Thyroid gland (tissue), 4 donors: ENCODE results near the gene PREX1. TPM values are rescaled to one million over a fixed set of nuclear protein-coding genes. Genes with fewer than 3 reads are reported as not detected.

Source experiments
- DNase-seq, 2 donors: peaks; one replicate each; pipeline ENCODE4 v3.0.0-alpha.2; 2019
- H3K27ac ChIP-seq, 3 donors: fragments of 200-600 bp; sonication (generic); 1 replicate in 2 of 3; 2 replicates in 1 of 3; pipeline ENCODE4 v1.5.1; 2016 to 2019; ENCODE audit warnings: mild to moderate bottlenecking in 1 of 3, moderate library complexity in 1 of 3
- H3K27me3 ChIP-seq: fragments of 200-600 bp; sonication (generic); one replicate; pipeline ENCODE4 v1.5.1; 2019
- H3K36me3 ChIP-seq, 2 donors: fragments of 200-600 bp; sonication (generic); one replicate each; pipeline ENCODE4 v1.5.1; 2016 to 2019
- H3K4me1 ChIP-seq, 2 donors: fragments of 200-600 bp; sonication (generic); one replicate each; pipeline ENCODE4 v1.5.1; 2017 to 2019
- H3K4me3 ChIP-seq, 3 donors: fragments of 200-600 bp; sonication (generic); replicated peaks in 1 of 3; 1 replicate in 2 of 3; 2 replicates in 1 of 3; pipeline ENCODE4 v1.5.1; 2016; ENCODE audit warnings: mild to moderate bottlenecking in 1 of 3
- H3K9me3 ChIP-seq: fragments of 200-600 bp; sonication (generic); one replicate; pipeline ENCODE4 v1.5.1; 2017
- POLR2A ChIP-seq, 2 donors: fragments of 450-650 bp; IDR thresholded peaks; one replicate each; pipeline ENCODE4 v1.6.1; 2017; ENCODE audit warnings: antibody characterized with exemption in 2 of 2, mild to moderate bottlenecking in 2 of 2, moderate library complexity in 1 of 2
- WGBS, 2 donors: methylation state at CpG; one replicate each; pipeline ENCODE4 v1.1.5; 2017; 5-methylcytosine and 5-hydroxymethylcytosine counted together
- intact Hi-C: fragments of 100-400 bp; cut with DNase I; formaldehyde crosslinking; loops from one replicate; pipeline ENCODE4 v1.15.1; 2023
- total RNA-seq, 4 donors: library from RNA; depleted of rRNA; stranded (reverse); fragments of >200 nt; gene quantifications; one replicate each; pipeline ENCODE4 v1.2.3, GENCODE V29; 2016
- TF ChIP-seq, protein P1 (sequence below), 6 experiments: fragments of 200-600 bp in 3 of 6; fragments of 450-650 bp in 3 of 6; sonication (generic) in 3 of 6; IDR thresholded peaks; one replicate each; pipeline ENCODE4 v1.5.1; 2016 to 2019; ENCODE audit warnings: antibody characterized with exemption in 6 of 6, mild to moderate bottlenecking in 2 of 6, inconsistent platforms in 1 of 6, moderate library complexity in 1 of 6

The PREX1 gene
- total RNA-seq, 4 donors from 2014 or later = 10.2 to 42.7 (median 18.7) TPM

DNA sequence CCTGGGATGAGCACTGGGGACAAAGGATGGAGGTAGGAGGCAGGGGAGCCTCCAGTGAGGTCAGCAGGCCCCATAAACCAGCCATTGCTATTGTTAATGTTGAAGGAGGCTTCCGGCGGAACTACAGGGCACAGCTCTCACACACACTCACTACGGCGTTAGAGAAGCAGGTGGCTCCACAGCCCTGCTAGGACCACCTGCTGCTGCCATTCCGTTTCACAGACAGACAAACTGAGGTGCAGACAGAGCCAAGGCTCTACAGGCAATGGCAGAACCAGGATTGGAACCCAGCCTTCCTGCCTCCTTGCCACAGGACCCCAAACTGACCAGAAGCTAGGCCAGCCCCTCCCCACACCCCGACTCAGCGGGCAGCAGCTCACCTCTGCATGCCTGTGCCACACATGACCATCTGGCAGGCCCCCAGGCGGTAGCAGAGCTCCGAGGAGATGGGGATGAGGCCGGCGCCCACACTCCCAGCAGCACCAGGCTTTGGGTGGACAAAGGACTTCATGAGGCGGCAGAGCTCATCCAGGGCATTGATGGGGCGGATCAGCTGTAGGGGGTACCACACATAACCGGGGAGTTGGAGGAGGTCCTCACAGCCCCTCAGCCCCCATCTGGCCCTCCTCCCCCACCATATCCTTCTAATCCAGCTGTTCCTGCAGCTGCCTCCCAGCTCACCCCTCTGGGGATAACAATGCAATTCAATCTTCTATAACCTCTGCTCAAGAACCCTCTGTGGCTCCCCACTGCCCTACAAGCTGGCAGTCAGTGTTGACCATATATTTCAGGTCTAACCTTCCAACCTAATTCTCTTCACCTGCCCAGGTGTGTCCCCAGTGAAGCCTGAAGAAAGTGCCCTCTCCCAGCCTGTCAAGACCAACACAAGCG, 198.5 kb downstream of the PREX1 start:
- Histone ChIP-seq H3K4me3 (no peak overlapping the region), H3K4me1 (no peaks in the 10 kb centered on the region), H3K27me3 (no peaks in the 10 kb centered on the region), H3K36me3 (peaks cover 3 to 5% of the 10 kb centered on the region in 2 donors), H3K27ac (no peak overlapping the region), H3K9me3 (no peaks in the 10 kb centered on the region)
- TF ChIP-seq, protein P1, sequence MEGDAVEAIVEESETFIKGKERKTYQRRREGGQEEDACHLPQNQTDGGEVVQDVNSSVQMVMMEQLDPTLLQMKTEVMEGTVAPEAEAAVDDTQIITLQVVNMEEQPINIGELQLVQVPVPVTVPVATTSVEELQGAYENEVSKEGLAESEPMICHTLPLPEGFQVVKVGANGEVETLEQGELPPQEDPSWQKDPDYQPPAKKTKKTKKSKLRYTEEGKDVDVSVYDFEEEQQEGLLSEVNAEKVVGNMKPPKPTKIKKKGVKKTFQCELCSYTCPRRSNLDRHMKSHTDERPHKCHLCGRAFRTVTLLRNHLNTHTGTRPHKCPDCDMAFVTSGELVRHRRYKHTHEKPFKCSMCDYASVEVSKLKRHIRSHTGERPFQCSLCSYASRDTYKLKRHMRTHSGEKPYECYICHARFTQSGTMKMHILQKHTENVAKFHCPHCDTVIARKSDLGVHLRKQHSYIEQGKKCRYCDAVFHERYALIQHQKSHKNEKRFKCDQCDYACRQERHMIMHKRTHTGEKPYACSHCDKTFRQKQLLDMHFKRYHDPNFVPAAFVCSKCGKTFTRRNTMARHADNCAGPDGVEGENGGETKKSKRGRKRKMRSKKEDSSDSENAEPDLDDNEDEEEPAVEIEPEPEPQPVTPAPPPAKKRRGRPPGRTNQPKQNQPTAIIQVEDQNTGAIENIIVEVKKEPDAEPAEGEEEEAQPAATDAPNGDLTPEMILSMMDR (IDR thresholded peaks at IDR 0.05) = no peak
- TF ChIP-seq POLR2A (IDR thresholded peaks at IDR 0.05) = no peak
- no peak for DNase-seq
- 88 to 97% methylated on average over 9 to 15 of the region's 15 CpGs for WGBS, 2 donors
- intact Hi-C loops = loop anchor here (10.0 kb wide), 1 partner anchor 845 kb away; the partner anchor contains the start of gene SULF2

DNA sequence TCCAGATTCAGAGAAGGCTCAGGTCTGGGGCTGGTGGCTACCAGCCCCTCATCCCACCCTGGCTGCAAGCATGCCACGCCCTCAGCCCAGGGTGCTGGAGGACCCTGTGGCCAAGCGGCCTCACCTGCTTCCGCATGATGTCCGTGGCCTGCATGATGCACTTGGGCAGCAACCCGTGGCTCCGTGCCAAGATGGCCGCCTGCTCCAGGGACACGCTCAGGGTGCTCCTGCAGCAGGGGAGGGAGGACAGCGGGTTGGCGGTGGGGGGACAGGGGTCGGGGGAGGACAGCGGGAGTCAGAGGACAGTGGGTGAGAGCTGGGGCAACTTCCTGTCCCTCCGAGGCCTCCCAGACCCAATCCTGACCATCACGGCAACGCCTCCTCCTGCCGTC, 200.1 kb downstream of the PREX1 start:
- WGBS, 2 donors = 89 to 97% methylated on average over 4 to 12 of the region's 16 CpGs
- TF ChIP-seq, protein P1 (IDR thresholded peaks at IDR 0.05) = no peak
- TF ChIP-seq POLR2A (IDR thresholded peaks at IDR 0.05) = no peak
- no peak for DNase-seq
- intact Hi-C loops = loop anchor here (10.0 kb wide), 1 partner anchor 843 kb away; the partner anchor contains the start of gene SULF2
- no peaks in the 10 kb centered on the region for H3K4me1 ChIP-seq
- peaks cover 3 to 5% of the 10 kb centered on the region in 2 donors for H3K36me3 ChIP-seq
- H3K4me3 ChIP-seq = no peak overlapping the region
- H3K27ac ChIP-seq = no peak overlapping the region
- H3K27me3 ChIP-seq = no peaks in the 10 kb centered on the region
- no peaks in the 10 kb centered on the region for H3K9me3 ChIP-seq

DNA sequence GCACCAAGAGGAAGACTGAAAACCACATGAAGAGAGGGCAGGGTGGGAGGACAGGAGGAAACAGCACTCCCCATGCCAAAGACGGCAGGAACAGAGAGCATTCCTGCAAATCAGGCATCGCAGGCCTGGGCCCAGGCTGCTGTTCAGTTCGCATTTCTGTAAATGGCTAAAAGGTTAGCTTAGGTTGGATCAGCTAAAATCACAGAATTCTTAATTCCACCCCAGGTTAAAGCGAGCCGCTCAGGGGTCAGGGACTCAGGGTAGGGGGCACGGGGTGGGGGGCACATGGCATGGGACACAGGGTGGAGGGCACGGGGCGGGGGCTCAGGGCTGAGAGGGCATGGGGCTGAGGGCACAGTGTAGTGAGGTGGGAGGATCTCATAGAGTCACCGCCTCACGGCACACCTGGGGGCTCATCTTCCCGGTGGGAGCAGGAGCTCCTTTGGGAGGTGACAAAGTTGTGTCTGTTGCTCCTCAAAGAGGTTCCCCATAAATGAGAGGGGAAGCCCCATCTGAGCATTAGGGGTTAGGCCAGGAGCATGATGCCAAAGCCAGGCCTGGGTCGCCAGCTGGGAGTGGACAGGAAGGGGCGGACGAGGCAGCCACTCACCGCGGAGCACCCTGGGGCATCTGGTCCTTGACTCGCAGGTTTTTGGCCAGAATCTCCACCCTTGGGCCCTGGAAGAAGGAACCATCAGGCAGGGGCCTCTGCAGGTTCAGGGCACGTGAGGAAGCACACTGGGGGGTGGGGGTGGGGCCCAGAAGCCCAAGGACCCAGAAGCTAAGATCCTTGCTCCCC, 200.7 kb downstream of the PREX1 start:
- H3K27me3 ChIP-seq = no peaks in the 10 kb centered on the region
- peaks cover 3 to 4% of the 10 kb centered on the region in 2 donors for H3K36me3 ChIP-seq
- TF ChIP-seq, protein P1 (IDR thresholded peaks at IDR 0.05) = no peak
- TF ChIP-seq POLR2A (IDR thresholded peaks at IDR 0.05) = no peak
- no peak overlapping the region for H3K27ac ChIP-seq
- H3K4me1 ChIP-seq = no peaks in the 10 kb centered on the region
- intact Hi-C loops = loop anchor here (10.0 kb wide), 1 partner anchor 842 kb away; the partner anchor contains the start of gene SULF2
- no peak for DNase-seq
- H3K4me3 ChIP-seq = no peak overlapping the region
- WGBS, 2 donors = 92 to 93% methylated on average over 17 to 18 of the region's 18 CpGs
- no peaks in the 10 kb centered on the region for H3K9me3 ChIP-seq

DNA sequence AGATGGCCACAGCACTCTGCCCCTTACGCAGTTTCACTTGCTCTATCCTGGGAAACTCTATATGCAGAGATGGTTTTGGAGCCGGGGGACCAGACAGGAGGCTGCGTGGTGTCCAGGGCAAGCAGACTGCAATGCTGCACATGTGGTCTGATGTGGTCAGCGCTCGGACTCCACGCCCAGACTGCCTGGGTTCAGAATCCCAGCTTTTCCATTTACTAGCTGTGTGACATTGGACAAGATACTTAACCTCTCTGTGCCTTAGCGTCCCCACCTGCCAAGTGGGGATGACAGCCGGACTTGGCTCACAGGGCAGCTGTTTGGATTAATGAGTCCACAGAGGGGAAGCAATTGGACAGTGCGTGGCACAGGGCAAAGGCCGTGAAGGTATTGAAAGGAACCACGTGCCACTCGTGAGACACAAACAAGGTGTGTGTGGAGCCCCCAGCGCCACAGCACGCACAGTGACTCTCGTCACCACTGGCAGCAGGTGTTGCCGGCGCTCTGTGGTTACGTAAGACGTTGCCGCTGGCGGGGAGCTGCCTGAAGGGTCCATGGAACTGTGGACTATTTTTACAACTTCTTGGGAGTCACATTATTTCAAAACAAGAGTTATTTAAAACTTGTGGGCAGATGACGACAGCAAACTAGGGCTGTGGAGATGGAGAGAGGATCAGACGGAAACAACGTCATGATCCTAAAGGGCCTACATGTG, 201.4 kb downstream of the PREX1 start:
- intact Hi-C loops = loop anchor here (10.0 kb wide), 1 partner anchor 842 kb away; the partner anchor contains the start of gene SULF2

More for the DNA sequence above, 201.4 kb downstream of the PREX1 start:
- WGBS, 2 donors = 90 to 92% methylated on average over 24 of the region's 24 CpGs
- no peak for DNase-seq
- TF ChIP-seq, protein P1 (IDR thresholded peaks at IDR 0.05) = no peak
- no peak for TF ChIP-seq POLR2A (IDR thresholded peaks at IDR 0.05)
- Histone ChIP-seq H3K4me1 (no peaks in the 10 kb centered on the region), H3K4me3 (no peak overlapping the region), H3K9me3 (no peaks in the 10 kb centered on the region), H3K36me3 (peaks cover 0 to 3% of the 10 kb centered on the region in 2 donors), H3K27ac (no peak overlapping the region), H3K27me3 (no peaks in the 10 kb centered on the region)
